ENCODE measurements around the gene KCNMB1. TPM values are rescaled to one million over a fixed set of nuclear protein-coding genes. Genes with fewer than 3 reads are reported as not detected.
A peak's percentile ranks its signal among the peaks of the same experiment; 100 is the strongest.

Gene KCNMB1, protein sequence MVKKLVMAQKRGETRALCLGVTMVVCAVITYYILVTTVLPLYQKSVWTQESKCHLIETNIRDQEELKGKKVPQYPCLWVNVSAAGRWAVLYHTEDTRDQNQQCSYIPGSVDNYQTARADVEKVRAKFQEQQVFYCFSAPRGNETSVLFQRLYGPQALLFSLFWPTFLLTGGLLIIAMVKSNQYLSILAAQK
- total RNA-seq = 0.47 TPM
- long read RNA-seq = 0 reads

GRCh38 chr5:170388818-170389549 lies at the start of gene KCNMB1:
Gene KCNMB1, minus strand, starts transcription at chr5:170389367. Its CDS starts 3,920 bp downstream, at chr5:170385447.
- ATAC-seq (peak; percentile 76), DNase-seq (no peak)
- intact Hi-C loops (cut with micrococcal nuclease) = no loop called here

- ATAC-seq (no peak), DNase-seq (no peak)
- intact Hi-C loops (cut with micrococcal nuclease) = no loop called here
These were observed 49.4 kb upstream of the KCNMB1 start for GRCh38 chr5:170438581-170438980.

DNA sequence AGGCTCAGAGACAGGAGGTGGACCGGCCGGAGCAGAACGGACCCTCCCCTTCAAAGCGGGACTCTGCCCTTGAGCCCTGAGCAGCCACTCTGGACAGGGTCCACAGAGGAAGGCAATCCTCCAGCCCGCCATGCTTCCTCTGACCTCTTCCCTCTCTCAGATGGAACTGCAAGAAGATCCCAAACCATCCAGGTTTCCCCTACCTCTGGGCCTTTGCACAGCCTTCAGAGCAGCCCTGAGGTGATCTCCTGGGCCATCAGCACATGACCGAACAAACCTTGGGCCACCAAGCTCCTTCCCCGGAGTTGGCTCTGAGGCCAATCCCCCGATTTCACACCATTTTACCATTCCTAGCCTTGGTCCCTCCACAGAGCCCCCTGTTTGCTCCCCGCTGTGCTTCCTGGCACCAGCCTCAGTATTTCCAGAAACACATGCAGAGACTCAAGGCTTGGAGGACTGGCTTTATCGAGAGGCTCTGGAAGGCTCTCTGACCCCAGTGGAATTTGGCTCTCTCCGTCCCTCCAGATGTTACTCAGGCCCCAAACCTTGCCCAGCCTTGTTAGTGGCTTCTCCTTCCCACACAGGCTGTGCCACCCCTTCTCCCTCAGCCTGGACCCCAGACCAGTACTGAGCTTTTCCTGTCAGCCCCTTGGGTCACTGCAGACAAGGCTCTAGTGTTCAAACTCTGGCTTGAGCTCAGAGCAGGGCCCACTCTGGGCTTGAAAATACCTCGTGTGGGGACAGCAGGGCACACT lies 48.6 kb upstream of the KCNMB1 start:
- ATAC-seq (no peak), DNase-seq (no peak)
- intact Hi-C loops (cut with micrococcal nuclease) = no loop called here

DNA sequence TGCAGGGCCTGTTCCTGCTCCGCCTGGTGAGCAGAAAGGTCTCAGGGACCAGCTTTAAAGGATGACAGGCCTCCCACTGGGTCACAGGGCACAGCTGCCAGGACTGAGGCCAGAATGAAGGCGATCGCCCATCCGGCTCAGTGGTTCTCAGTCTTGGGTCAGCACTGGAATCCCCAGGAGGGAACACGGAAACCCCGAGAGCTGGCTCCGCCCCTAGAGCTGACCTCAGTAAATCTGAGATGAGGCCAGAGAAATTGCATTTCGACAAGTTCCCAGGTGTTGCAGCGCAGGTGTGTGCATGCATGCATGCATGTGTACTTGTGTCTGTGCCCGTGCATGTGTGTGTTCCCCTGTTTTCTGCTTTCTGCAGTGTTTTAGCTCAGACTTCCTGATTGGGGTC lies 47.2 kb upstream of the KCNMB1 start:
- intact Hi-C loops (cut with micrococcal nuclease) = no loop called here
- DNase-seq (no peak), ATAC-seq (no peak)

GRCh38 chr5:170434966-170435605 lies 45.9 kb upstream of the KCNMB1 start:
- intact Hi-C loops (cut with micrococcal nuclease) = loop anchor here (2.0 kb wide), 1 partner anchor 198 kb away; no protein-coding TSS in a partner anchor
- ATAC-seq = peak; percentile 86
- DNase-seq = peak; percentile 85

GRCh38 chr5:170432669-170433068 lies 43.5 kb upstream of the KCNMB1 start:
- DNase-seq = no peak
- no peak for ATAC-seq
- intact Hi-C loops (cut with micrococcal nuclease) = no loop called here

DNA sequence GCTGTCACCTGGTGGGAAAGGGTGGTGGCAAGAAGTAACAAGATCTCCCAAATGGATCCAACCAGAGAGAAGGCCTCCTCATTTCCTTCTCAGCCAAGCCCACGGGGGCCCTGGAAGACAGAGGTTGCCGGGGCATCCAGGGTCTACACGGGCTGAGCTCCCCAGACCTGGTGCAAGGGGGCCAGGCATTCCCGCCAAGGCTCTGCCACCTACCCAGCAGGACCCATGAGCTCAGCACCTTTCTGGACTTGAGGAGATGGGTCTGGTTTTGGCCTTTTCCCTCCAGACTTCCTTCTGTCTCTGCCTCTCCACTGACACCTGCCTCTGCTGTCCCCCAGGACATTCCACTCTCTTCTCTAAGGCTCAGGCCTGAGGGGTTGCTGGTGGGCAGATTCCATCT lies 42.4 kb upstream of the KCNMB1 start:
- intact Hi-C loops (cut with micrococcal nuclease) = no loop called here
- ATAC-seq (no peak), DNase-seq (no peak)

- ATAC-seq (no peak), DNase-seq (no peak)
- intact Hi-C loops (cut with micrococcal nuclease) = no loop called here
These were observed 41.8 kb upstream of the KCNMB1 start for GRCh38 chr5:170430866-170431437.

DNA sequence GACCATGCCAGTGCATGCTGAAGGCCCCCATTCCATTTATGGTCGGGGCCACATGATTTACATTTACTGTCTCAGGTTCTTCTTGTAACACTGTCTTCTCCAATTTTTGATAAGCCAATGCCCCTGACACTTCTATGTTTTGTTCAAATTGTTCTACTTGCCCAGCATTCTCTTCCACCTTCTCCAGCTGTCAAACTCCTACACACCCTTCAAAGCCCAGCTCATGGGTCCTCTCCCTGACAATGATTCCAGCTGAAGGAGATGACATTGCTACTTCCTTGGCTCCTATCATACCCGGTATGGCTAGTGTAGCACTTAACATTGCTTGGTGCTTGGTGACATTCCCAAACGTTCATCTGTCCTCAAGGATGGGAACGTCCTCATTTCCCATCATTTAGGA lies 41.1 kb upstream of the KCNMB1 start:
- intact Hi-C loops (cut with micrococcal nuclease) = no loop called here
- ATAC-seq (no peak), DNase-seq (no peak)

DNA sequence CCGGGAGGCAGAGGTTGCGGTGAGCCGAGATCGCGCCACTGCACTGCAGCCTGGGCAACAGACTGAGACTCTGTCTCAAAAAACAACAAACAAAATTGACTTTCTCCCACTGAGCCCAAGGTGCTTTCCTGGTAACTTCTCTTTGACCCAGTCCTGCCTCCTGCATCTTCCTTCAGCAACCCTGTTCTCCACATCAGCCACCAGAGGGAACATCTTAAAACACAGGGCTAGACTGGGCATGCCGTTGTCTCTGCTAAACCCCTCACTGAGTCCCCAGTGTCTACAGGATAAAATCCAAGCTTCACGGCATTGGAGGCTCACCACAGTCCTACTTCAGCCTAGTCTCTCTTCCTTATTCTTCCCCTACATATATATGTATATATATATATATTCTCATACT lies 39.8 kb upstream of the KCNMB1 start:
- intact Hi-C loops (cut with micrococcal nuclease) = no loop called here
- DNase-seq (no peak), ATAC-seq (no peak)

- peak; percentile 78 for DNase-seq
- intact Hi-C loops (cut with micrococcal nuclease) = no loop called here
- peak; percentile 41 for ATAC-seq
These were observed 38.6 kb upstream of the KCNMB1 start for GRCh38 chr5:170427672-170428236.

GRCh38 chr5:170426786-170427185 lies 37.6 kb upstream of the KCNMB1 start:
- intact Hi-C loops (cut with micrococcal nuclease) = no loop called here
- no peak for DNase-seq
- no peak for ATAC-seq

DNA sequence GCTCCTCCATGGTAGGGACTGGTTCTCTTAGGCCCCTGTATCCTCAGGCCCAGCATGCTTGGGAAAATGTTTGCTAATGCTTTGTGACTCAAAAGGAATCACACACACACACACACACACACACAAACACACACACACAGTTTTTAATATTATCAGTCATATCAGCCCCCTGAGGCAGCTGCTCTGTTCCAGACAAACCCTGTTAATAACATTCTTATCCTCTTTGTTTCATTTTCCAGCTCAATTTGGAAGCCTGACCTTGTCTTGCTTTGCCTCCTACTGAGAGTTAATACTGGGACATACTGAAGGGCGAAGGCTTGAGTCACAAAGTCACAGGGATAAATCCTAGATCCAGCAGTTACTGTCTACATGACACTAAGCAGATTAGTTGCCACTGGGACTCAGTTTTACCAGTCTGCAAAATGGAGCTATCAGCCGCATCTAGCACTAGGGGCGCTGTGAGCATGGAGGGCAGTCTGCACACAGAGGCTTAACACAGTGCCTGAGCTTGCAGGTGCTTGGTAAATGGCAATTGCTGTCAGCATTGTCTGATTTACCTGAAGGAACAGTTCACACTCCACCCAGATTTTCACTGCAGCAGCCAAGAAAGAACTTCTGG lies 37.1 kb upstream of the KCNMB1 start:
- no peak for DNase-seq
- ATAC-seq = peak; percentile 74
- intact Hi-C loops (cut with micrococcal nuclease) = no loop called here

GRCh38 chr5:170425731-170426130 lies 36.6 kb upstream of the KCNMB1 start:
- intact Hi-C loops (cut with micrococcal nuclease) = no loop called here
- DNase-seq (no peak), ATAC-seq (no peak)

- no peak for ATAC-seq
- intact Hi-C loops (cut with micrococcal nuclease) = loop anchor here (5.0 kb wide), 1 partner anchor 157 kb away; no protein-coding TSS in a partner anchor
- DNase-seq = no peak
These were observed 35.5 kb upstream of the KCNMB1 start for GRCh38 chr5:170424629-170425028.

GRCh38 chr5:170423692-170424091 lies 34.5 kb upstream of the KCNMB1 start:
- ATAC-seq (no peak), DNase-seq (no peak)
- intact Hi-C loops (cut with micrococcal nuclease) = loop anchor here (2.0 to 5.0 kb wide), 2 partner anchors 156 to 197 kb away; no protein-coding TSS in a partner anchor

DNA sequence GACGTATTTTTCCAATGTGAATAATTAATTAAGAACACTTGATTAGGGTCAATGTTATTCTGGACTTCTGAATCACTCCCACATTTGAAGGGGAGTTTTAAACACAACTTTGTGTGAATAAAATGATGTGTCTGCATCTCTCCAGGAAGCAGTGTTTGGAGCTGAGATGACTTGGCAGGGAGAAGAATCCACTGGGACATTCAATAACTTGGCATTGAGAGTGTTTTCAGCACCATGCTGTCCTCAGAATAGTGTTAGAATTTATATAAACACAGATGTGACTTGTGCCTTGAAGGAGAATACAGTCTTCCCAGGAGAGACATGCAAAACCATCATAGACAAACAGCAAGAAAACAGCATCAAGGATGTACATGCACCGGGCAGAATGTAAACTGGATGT lies 32.7 kb upstream of the KCNMB1 start:
- DNase-seq = no peak
- ATAC-seq = peak; percentile 77
- intact Hi-C loops (cut with micrococcal nuclease) = loop anchor here (2.0 to 5.0 kb wide), 2 partner anchors 155 to 195 kb away; no protein-coding TSS in a partner anchor

DNA sequence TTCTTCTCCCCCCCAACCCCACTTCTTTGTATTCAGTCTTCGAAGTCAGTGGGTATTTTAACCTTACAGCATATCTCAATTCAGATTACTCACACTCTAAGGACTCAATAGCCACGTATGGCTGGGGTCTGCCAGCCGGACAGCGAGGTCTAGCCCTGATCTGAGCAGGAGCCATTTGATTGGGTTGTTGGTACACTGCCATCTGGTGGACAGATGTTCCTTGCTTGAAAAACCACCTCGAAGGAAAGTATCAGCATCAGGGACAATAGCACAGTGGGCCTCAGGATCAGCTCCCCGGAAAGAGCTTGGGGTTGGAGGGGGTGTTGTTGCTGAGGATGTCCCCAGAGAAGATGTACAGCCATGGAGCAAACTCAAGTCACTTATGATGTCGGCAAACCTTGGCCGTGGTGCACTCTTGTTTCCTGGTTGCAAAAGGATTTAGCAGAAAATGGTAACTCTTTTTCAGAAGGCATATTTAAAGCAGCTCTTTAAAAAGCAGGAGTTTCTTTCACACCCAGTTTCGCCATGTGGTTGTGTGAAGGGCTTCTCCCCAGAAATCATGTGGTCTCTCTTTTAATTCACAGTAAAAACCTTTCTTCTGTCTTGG lies 31.7 kb upstream of the KCNMB1 start:
- ATAC-seq (peak; percentile 72), DNase-seq (peak; percentile 45)
- intact Hi-C loops (cut with micrococcal nuclease) = loop anchor here (5.0 kb wide), 1 partner anchor 154 kb away; no protein-coding TSS in a partner anchor

Measured in left ventricle myocardium superior (tissue), 1 donor.